GM12864 (cell line): Measurements from ENCODE around the gene CERS6.

ENCODE experiments used
- DNase-seq: peaks from one replicate; pipeline ENCODE4 v3.0.0-alpha.2; 2011; ENCODE audit warnings: low read depth
- H3K4me3 ChIP-seq: 2 replicates; pipeline ENCODE4 v1.5.1; 2011; ENCODE audit warnings: mild to moderate bottlenecking, low read depth, low read length, control low read depth
- TF ChIP-seq, protein P1 (sequence below): IDR thresholded peaks from 2 replicates; pipeline ENCODE4 v1.5.1; 2011; ENCODE audit warnings: low read depth, mild to moderate bottlenecking, moderate library complexity, low read length, control low read depth, inconsistent platforms; ENCODE audit errors: missing control alignments

The CERS6 gene

DNA sequence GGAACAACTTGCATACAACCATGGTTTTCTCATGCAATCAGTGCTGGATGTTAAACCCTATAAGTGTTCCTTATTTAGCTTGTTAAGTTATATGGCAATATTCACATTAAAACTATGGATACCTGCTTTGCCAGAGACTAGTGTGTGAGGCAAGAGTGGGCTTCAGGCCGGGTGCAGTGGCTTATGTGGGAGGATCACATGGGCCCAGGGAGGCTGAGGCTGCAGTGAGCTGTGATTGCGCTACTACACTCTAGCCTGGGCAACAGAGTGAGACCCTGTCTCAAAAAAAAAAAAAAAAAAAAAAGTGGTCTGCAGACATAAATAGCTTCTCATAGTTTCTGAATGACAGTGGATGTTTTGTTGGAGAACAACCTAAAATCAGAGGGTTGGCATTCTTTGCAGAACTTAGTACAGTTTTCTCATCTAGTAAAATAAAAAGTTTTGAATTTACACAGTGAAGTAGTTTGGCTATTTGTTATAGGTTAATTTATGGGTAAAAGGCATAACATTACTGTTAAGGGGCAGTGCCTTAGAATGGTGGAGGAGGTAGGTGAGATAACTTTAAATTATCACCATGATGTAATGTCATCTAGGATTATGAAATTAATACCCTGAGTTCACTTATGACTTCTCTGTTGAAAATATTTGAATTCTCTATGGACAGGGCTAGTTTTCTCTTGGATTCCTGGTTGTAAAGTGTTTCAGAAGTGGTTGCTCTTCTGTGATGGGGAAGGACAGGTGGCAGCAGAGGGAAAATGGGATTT lies 5.3 kb downstream of the CERS6 start:
- TF ChIP-seq, protein P1, sequence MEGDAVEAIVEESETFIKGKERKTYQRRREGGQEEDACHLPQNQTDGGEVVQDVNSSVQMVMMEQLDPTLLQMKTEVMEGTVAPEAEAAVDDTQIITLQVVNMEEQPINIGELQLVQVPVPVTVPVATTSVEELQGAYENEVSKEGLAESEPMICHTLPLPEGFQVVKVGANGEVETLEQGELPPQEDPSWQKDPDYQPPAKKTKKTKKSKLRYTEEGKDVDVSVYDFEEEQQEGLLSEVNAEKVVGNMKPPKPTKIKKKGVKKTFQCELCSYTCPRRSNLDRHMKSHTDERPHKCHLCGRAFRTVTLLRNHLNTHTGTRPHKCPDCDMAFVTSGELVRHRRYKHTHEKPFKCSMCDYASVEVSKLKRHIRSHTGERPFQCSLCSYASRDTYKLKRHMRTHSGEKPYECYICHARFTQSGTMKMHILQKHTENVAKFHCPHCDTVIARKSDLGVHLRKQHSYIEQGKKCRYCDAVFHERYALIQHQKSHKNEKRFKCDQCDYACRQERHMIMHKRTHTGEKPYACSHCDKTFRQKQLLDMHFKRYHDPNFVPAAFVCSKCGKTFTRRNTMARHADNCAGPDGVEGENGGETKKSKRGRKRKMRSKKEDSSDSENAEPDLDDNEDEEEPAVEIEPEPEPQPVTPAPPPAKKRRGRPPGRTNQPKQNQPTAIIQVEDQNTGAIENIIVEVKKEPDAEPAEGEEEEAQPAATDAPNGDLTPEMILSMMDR: no peak
- no peak for DNase-seq
- H3K4me3 ChIP-seq: no peak overlapping the region

DNA sequence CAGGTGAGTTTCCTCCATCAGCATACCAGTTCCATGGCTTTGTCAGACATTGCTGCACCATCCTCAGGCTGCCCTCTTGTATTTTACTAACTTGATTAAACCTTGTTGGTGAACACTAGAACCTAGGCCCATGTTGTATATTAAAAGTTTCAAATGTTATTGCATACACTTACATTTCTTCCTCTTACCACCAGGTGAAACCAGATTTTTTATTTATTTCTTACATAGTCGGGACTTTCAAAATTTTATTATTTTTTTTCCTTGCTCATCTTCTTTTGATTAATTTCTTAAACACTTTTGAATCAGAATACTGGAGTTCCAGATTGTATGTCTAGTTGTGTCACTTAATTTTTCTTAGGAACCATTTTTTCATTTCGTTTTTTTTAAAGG lies 5.9 kb downstream of the CERS6 start:
- H3K4me3 ChIP-seq: no peak overlapping the region
- no peak for DNase-seq
- TF ChIP-seq, protein P1: no peak

DNA sequence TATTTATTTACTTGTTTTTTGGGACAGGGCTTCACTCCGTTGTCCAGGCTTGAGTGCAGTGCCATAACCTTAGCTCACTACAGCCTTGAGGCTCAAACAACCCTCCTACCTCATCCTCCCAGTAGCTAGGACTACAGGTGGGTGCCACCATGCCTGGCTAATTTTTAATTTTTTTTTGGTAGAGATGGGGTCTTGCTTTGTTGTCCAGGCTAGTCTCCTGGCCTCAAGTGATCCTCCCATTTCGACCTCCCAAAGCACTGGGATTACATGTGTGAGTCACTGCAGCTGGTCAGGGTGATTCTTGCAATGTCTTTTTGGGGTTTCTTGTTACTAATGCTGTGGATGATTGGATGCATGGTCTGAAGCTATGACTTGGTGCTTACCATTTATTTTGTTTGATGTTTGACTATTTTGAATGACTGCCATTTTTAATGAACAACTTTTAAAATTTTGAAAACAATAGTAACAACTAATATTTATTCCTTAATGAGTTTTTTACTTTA lies 6.5 kb downstream of the CERS6 start:
- H3K4me3 ChIP-seq: no peak overlapping the region
- TF ChIP-seq, protein P1: no peak
- no peak for DNase-seq

DNA sequence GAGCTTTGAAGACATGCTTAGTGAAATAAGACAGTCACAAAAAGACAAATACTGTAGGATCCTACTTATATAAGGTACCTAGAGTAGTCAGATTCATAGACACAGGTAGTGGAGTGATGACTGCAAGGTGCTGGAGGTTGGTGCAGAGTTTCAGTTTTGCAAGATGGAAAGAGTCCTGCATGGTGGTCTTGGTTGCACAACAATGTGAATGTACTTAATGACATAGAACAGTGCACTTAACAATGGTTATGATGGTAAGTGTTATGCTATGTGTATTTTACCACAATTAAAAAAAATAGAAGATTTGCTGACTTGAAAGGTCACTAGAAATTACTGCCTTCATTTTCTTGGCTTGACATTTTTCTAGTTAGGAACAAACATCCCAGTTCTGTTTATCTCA lies 9.5 kb downstream of the CERS6 start:
- TF ChIP-seq, protein P1: no peak
- no peak for DNase-seq
- H3K4me3 ChIP-seq: no peak overlapping the region

DNA sequence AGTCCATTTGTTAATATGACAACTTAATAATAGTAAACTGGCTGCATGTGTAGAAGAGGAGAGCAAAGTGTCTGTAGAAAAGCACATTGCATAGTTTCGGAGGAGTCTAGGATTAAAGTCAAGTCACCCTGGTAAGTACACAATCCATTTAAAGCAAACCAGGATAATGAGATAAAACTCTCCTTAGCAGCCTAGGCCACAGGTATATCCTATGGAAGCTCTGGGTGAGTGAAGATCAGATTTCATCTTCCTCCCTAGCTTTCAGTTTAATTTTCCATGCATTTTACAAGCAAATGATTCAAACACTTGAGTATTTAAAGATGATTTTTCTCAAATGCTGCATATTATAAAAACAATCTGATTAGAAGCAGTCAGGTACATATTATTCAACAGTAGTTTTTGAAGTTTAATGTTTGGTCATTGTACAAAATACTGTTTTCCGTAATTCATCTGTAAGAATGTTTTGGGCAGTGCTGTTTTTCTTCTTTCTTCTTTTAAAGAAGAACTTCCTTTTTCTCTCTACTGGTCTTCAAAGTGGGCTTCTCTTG lies 10.2 kb downstream of the CERS6 start:
- no peak for DNase-seq
- TF ChIP-seq, protein P1: no peak
- no peak overlapping the region for H3K4me3 ChIP-seq

DNA sequence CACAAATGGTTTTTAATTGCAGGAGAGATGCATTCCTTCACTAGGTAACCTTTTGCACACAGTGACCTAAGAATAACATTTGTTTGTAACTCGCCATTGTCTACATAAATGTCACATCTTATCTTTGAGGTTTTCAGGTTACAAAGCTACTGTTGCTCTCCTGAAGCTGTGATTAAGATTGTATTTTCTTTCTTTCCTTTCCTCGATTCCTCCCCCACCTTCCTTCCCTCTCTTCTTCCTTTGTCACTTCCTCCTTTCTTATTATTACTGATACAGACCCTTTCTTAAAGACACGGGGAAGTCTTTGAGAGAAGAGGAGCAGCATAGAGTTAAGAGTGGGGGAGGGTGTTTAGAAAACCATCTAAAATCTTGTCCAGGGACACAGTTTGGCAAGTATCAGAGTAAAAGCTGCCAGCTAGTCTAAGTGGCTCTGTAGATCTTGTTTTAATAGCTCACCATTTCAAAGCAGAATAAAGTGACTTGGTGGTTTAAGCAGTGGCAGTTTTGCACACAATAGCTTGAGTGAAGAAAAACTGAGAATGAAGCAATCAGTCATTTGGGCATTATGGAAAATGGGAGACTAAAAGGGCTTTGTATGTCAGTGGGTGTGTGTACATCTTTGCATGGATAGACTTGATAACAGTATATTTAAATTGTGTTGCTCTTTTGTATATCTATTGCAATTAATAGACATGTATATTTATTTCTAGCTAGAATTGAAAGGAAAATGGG lies 10.9 kb downstream of the CERS6 start:
- H3K4me3 ChIP-seq: no peak overlapping the region
- no peak for DNase-seq
- TF ChIP-seq, protein P1: no peak

DNA sequence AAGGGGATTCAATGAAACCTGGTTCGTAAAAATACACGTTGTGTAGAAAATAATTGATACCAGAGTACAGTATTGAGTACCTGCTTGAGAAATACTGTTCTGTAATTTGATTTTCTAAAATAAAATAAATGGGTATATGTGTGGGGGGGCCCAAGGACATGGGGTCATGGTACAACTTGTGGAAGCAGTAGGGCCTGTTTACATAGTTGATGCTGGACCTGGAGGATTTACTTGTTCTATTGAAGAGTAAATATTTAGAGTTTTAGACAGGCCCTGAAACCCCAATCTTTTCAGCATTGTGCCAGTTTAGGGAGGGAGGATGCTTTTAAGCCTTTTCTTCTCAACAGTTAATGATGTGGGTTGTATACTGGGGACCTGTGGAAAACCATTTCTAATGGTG lies 11.7 kb downstream of the CERS6 start:
- TF ChIP-seq, protein P1: no peak
- no peak overlapping the region for H3K4me3 ChIP-seq
- DNase-seq: no peak
